Activated CD8-positive, alpha-beta memory T cell treated with anti-CD3 and anti-CD28 coated beads, Interleukin-2, amount 50 U/mL, for 1 hour (primary cell): ENCODE results near the gene VPS26B.
"Not testable (repeated sequence)": the region's sequence is repeated elsewhere in the genome, so short reads cannot be mapped to it uniquely, and the experiment has no call there.

Source experiments
- DNase-seq: peaks from one replicate; pipeline ENCODE4 v3.0.0-alpha.2; 2020; ENCODE audit errors: extremely low read depth

VPS26B gene

GRCh38 chr11:134282121-134283045, 57.9 kb downstream of the VPS26B start:
- DNase-seq: no peak

DNA sequence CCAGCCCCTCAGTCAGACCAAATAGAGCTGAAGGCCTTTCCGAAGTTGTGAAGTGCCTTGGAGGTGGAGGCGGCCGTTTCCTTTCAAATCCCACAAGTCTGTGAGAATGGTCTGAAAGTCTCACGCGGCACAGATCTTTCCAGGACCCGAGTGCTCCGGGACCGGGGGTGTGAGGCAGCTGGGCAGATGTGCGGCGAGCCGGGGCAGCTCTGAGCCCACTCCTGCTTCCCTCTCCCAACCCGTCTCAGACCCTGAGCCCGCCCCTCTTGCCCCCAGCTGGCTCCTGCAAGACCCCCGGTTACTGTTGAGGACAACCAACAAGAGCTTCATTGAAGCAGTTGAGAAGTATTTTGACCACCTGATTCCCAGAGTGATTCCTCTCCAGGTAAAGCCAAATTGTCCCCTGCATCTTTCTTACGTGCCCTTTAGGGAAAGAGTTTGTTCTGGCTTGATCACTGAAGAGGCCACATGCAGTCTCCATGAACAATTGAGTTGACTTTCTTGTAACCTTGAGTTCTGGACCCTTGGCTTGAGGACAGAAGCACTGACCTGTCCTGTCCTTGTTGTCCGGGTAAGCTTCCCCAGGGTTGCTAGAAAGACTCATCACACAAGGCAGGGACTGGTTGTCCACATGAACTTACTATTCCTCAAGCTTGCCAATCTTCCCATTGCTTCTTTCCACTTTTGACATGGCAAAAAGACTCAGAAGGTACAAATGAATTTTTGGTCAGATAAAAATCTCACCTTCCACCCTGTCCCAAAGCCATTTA, 59.2 kb downstream of the VPS26B start:
- DNase-seq: no peak

DNA sequence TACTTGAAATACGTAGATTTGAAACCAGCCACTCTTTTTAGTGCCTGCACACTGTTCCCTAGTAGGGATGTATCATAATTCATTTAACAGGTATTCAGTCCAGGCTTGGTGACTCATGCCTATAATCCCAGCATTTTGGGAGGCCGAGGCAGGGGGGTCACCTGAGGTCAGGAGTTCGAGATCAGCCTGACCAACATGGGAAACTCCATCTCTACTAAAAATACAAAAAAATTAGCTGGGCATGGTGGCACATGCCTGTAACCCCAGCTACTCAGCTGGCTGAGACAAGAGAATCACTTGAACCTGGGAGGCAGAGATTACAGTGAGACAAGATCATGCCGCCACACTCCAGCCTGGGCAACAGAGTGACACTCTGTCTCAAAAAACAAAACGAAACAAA, 59.9 kb downstream of the VPS26B start:
- DNase-seq: not testable (repeated sequence)

DNA sequence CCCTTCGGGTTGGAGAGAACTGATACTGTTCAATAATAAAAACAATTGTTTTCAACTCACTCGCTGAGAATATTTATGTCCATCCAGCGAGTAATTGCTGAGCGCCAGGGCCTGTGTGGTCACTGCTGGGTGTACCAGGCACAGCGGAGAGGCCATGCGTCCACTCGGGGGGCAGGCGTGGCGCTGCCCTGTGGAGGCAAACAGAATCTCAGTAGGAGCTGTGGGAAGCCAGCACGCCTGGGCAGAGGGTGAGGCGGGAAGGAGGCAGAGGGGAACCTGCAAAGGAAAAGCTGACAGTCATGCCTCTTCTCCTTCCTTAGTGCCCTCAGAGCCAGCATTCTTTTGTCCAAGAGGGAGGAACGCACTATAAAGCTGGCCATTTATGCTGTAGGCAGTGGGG, 63.1 kb downstream of the VPS26B start:
- DNase-seq: no peak

GRCh38 chr11:134288486-134288885, 64.0 kb downstream of the VPS26B start:
- DNase-seq: no peak

DNA sequence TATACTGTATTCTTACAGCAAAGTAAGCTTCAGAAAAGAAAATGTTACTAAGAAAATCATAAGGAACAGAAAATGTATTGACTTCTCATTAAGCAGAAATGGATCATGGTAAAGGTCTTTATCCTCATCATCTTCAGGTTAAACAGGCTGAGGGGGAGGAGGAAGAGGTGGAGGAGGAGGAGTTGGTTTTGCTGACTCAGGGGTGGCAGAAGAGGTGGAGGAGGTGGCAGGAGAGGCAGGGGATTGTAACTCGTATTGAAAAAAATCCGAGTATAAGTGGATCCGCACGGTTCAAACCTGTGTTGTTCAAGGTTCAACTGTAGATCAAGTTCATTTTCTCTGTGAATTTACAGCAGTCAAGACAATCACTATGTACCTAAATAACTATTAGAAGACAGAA, 64.7 kb downstream of the VPS26B start:
- no peak for DNase-seq

GRCh38 chr11:134289789-134290188, 65.3 kb downstream of the VPS26B start:
- DNase-seq: no peak

DNA sequence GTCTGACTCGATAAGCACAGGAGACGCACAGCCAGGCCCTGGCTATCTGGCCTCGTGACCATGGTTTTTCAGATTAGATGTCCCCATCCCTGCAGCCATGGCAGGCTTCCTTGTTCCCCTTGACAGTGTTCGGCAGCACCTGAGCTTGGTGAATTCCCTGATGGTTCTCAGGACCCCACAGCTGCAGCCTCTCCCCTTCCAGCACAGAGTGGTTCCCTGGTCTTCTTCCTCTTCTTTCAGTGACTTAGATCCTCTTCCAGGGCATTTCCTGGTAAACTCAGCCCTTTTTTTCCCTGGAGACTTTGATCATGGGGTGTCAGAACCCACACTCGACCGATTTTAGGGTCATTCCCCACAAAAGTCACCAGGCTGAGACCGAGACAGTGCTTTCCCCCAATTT, 66.2 kb downstream of the VPS26B start:
- no peak for DNase-seq

- no peak for DNase-seq
Measured at GRCh38 chr11:134291196-134291595, 66.7 kb downstream of the VPS26B start.

GRCh38 chr11:134292661-134293060, 68.2 kb downstream of the VPS26B start:
- no peak for DNase-seq

- DNase-seq: no peak
Measured at GRCh38 chr11:134293119-134294113, 68.9 kb downstream of the VPS26B start.

DNA sequence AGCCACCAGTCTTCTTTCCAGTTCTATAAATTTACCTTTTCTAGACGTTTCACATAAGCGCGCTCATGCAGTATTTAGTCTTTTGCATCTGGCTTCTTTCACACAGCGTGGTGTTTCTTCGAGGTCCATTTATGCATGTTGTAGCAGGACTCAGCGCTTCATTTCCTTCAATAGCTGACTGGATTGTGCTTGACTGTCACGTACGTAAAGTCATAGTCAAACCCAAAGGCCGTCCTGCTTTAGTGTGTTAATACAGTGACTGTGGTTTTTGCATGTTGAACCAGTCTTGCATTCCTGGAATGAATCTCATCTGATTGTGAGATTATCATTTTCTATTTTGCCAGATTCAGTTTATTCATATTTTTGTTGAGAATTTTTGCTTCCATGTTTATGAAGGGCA, 70.2 kb downstream of the VPS26B start:
- DNase-seq: no peak
